GM12891 (cell line): ENCODE results near the gene JADE1.

Experiments used
- PAX5 ChIP-seq: IDR thresholded peaks from 2 replicates; pipeline ENCODE4 v1.6.1; 2011; ENCODE audit warnings: low read length, moderate library complexity, mild to moderate bottlenecking; ENCODE audit not compliant: insufficient read depth, severe bottlenecking
- POLR2A ChIP-seq: IDR thresholded peaks from 2 replicates; pipeline ENCODE4 v1.6.1; 2011; ENCODE audit warnings: low read depth, low read length, control low read depth
- POLR2AphosphoS5 ChIP-seq: IDR thresholded peaks from 2 replicates; pipeline ENCODE4 v1.6.1; 2011; ENCODE audit warnings: low read depth, low read length, control low read depth
- POU2F2 ChIP-seq: IDR thresholded peaks from 2 replicates; pipeline ENCODE4 v1.6.1; 2011; ENCODE audit warnings: low read depth, mild to moderate bottlenecking, control low read depth, low read length, moderate library complexity
- SPI1 ChIP-seq: IDR thresholded peaks from 2 replicates; pipeline ENCODE4 v1.6.1; 2011; ENCODE audit warnings: low read depth, low read length, control low read depth
- TAF1 ChIP-seq: IDR thresholded peaks from 2 replicates; pipeline ENCODE4 v1.6.1; 2011; ENCODE audit warnings: low read depth, low read length, control low read depth

DNA sequence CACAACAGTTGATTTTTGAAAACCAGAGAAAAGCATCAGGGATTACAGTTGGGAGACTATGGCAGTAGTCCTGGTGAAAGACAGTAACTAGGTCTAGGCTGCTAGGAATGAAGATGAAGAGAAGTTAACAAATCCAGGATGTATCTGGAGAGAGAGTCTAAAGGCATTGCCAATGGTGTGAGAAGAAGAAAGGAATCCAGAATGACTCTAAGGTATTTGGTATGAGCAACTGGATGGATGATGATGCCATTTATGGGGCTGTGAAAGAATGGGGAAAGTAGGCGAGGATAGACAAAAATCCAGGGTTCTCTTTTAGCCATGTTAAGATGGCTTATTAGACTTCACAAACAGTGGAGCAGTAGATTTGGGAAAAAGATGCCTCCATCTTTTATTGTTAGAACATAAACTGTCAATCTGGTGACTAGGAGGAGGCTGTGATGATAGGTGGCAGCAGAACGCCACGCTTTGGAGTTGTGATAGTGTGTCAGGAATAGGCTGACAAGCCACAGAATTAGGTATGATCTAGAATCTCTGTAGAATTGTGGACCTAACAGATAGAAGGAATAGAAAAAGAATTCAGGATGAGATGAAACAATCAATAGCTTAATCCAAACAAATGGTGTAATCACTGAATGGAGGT lies 27.3 kb upstream of the JADE1 start:
- TF ChIP-seq POLR2A: no peak
- TF ChIP-seq PAX5: no peak
- no peak for TF ChIP-seq POLR2AphosphoS5
- TF ChIP-seq TAF1: no peak
- no peak for TF ChIP-seq SPI1
- TF ChIP-seq POU2F2: no peak
